GM12873 (cell line): ENCODE measurements around the gene PDP2.

Experiments
- CTCF ChIP-seq: IDR thresholded peaks from 2 replicates; pipeline ENCODE4 v1.5.1; 2012; ENCODE audit warnings: low read depth, mild to moderate bottlenecking, moderate library complexity, low read length, control low read depth; ENCODE audit not compliant: insufficient read depth; ENCODE audit errors: missing control alignments

The PDP2 gene

GRCh38 chr16:66913081-66913480 is 32.8 kb downstream of the PDP2 start:
- TF ChIP-seq CTCF, result no peak

- no peak for TF ChIP-seq CTCF
Measured at GRCh38 chr16:66913711-66914110, 33.4 kb downstream of the PDP2 start.

- TF ChIP-seq CTCF, result no peak
Measured at GRCh38 chr16:66914541-66914940, 34.2 kb downstream of the PDP2 start.

GRCh38 chr16:66915041-66915440 is 34.7 kb downstream of the PDP2 start:
- TF ChIP-seq CTCF, result no peak

- no peak for TF ChIP-seq CTCF
Measured at GRCh38 chr16:66916518-66916917, 36.2 kb downstream of the PDP2 start.

GRCh38 chr16:66917741-66918140 is 37.4 kb downstream of the PDP2 start:
- no peak for TF ChIP-seq CTCF

- TF ChIP-seq CTCF, result no peak
Measured at GRCh38 chr16:66918355-66918754, 38.0 kb downstream of the PDP2 start.
